B cell (primary cell): ENCODE results near the gene ABL1. TPM values are rescaled to one million over a fixed set of nuclear protein-coding genes. Genes with fewer than 3 reads are reported as not detected.

Experiments used
- ATAC-seq: fragments of 200-7000 bp; cut with Tn5 transposase; one replicate; pipeline ENCODE4 v1.10.0; 2021; ENCODE audit warnings: low read depth, mild to moderate bottlenecking, moderate number of reproducible peaks, moderate library complexity
- CTCF ChIA-PET: fragments of 350-600 bp; sonication (Branson Sonifier 250); formaldehyde crosslinking; loops from one replicate; lab custom pipeline; 2021; ENCODE audit warnings: antibody characterized with exemption, inconsistent platforms; lab: Charles Lee
- POLR2A ChIA-PET: fragments of 350-600 bp; sonication (Branson Sonifier 250); formaldehyde crosslinking; loops from one replicate; lab custom pipeline; 2021; ENCODE audit warnings: antibody characterized with exemption; lab: Charles Lee
- DNase-seq: peaks from one replicate; pipeline ENCODE4 v3.0.0; 2013
- H2AFZ ChIP-seq: 2 replicates; pipeline ENCODE4 v1.6.1; 2012; ENCODE audit warnings: mild to moderate bottlenecking, low read depth, low read length; ENCODE audit not compliant: insufficient read depth, poor library complexity, severe bottlenecking
- H3K27ac ChIP-seq, 2 donors: 1 replicate in 1 of 2; 2 replicates in 1 of 2; pipeline ENCODE4 v1.5.1; 2012 to 2013; ENCODE audit warnings: low read length in 2 of 2, mild to moderate bottlenecking in 2 of 2, moderate library complexity in 1 of 2
- H3K27me3 ChIP-seq, 4 experiments: fragments of 200-600 bp in 1 of 4; sonication (generic) in 1 of 4; replicated peaks in 1 of 4; 1 replicate in 2 of 4; 2 replicates in 2 of 4; pipeline versions ENCODE4 v1.6.1 to v1.7.0; 2013 to 2016; ENCODE audit warnings: low read length in 3 of 4, mild to moderate bottlenecking in 2 of 4, mixed read lengths in 1 of 4, moderate library complexity in 1 of 4; ENCODE audit not compliant: insufficient read depth in 4 of 4, control insufficient read depth in 3 of 4; ENCODE audit errors: control extremely low read depth in 1 of 4
- H3K36me3 ChIP-seq, 2 experiments: replicated peaks in 1 of 2; 1 replicate in 1 of 2; 2 replicates in 1 of 2; pipeline versions ENCODE4 v1.6.1 to v1.7.1; 2013; ENCODE audit warnings: low read length in 1 of 2; ENCODE audit not compliant: insufficient read depth in 2 of 2, control insufficient read depth in 1 of 2; ENCODE audit errors: control extremely low read depth in 1 of 2, extremely low read depth in 1 of 2
- H3K4me1 ChIP-seq, 2 donors: fragments of 200-600 bp in 1 of 2; sonication (generic) in 1 of 2; 1 replicate in 1 of 2; 2 replicates in 1 of 2; pipeline versions ENCODE4 v1.5.1 to v1.6.1; 2013 to 2017; ENCODE audit warnings: low read length in 2 of 2; ENCODE audit not compliant: control insufficient read depth in 2 of 2, insufficient read depth in 2 of 2
- H3K4me2 ChIP-seq: replicated peaks from 2 replicates; pipeline ENCODE3; 2012; ENCODE audit warnings: mild to moderate bottlenecking, low read depth, low read length; ENCODE audit not compliant: poor library complexity, severe bottlenecking
- H3K4me3 ChIP-seq, 5 experiments: fragments of 200-600 bp in 1 of 5; sonication (generic) in 1 of 5; 1 replicate in 3 of 5; 2 replicates in 2 of 5; pipeline versions ENCODE4 v1.5.1 to v1.7.0; 2011 to 2016; ENCODE audit warnings: low read length in 4 of 5, mild to moderate bottlenecking in 4 of 5, low read depth in 2 of 5, control low read depth in 1 of 5, moderate library complexity in 1 of 5; ENCODE audit not compliant: insufficient read depth in 1 of 5; ENCODE audit errors: control extremely low read depth in 1 of 5, extremely low read depth in 1 of 5
- H3K79me2 ChIP-seq: fragments of 200-600 bp; sonication (generic); one replicate; pipeline ENCODE4 v1.6.0; 2016; ENCODE audit warnings: low read length; ENCODE audit not compliant: control insufficient read depth, insufficient read depth
- H3K9ac ChIP-seq: fragments of 200-600 bp; sonication (generic); 2 replicates; pipeline ENCODE4 v1.6.1; 2017; ENCODE audit warnings: mild to moderate bottlenecking, low read length, moderate library complexity
- H3K9me3 ChIP-seq, 3 donors: one replicate each; pipeline versions ENCODE4 v1.6.1 to v1.7.1; 2013; ENCODE audit warnings: low read length in 2 of 3; ENCODE audit not compliant: control insufficient read depth in 2 of 3, insufficient read depth in 1 of 3; ENCODE audit errors: control extremely low read depth in 1 of 3
- H4K20me1 ChIP-seq: 2 replicates; pipeline ENCODE4 v1.6.0; 2012; ENCODE audit warnings: mild to moderate bottlenecking, low read length; ENCODE audit not compliant: insufficient read depth, control insufficient read depth, poor library complexity, severe bottlenecking
- H3K27ac Mint-ChIP-seq: one replicate; pipeline ENCODE4 v1.8.0; 2021; ENCODE audit warnings: mixed read lengths
- H3K27me3 Mint-ChIP-seq: one replicate; pipeline ENCODE4 v1.8.0; 2021; ENCODE audit warnings: mixed read lengths
- H3K4me1 Mint-ChIP-seq: one replicate; pipeline ENCODE4 v1.8.0; 2021; ENCODE audit warnings: mixed read lengths
- H3K4me3 Mint-ChIP-seq: one replicate; pipeline ENCODE4 v1.8.0; 2021; ENCODE audit warnings: mixed read lengths
- H3K9me3 Mint-ChIP-seq: one replicate; pipeline ENCODE4 v1.8.0; 2022; ENCODE audit warnings: mixed read lengths; ENCODE audit not compliant: insufficient read depth
- EZH2 ChIP-seq: IDR thresholded peaks from 2 replicates; pipeline ENCODE4 v1.6.1; 2012; ENCODE audit warnings: borderline replicate concordance, low read depth, mild to moderate bottlenecking, moderate library complexity, low read length; ENCODE audit not compliant: insufficient read depth, poor library complexity, severe bottlenecking
- WGBS: methylation state at CpG from one replicate; pipeline ENCODE4 v1.1.5; 2013; ENCODE audit warnings: missing lambda C conversion rate; ENCODE audit not compliant: insufficient coverage; 5-methylcytosine and 5-hydroxymethylcytosine counted together
- intact Hi-C: fragments of 100-400 bp; cut with micrococcal nuclease; formaldehyde crosslinking; loops from one replicate; pipeline ENCODE4 v1.10.0; 2022
- polyA plus RNA-seq: library from polyadenylated mRNA; depleted of rRNA; stranded (reverse); fragments of >200 nt; gene quantifications from 2 replicates; pipeline ENCODE4 v1.2.3, GENCODE V29; 2012
- total RNA-seq, 2 donors: library from RNA; stranded (reverse); fragments of 120-200 nt in 1 of 2; gene quantifications; 1 replicate in 1 of 2; 2 replicates in 1 of 2; pipeline versions ENCODE4 v1.2.3 to v1.2.4, GENCODE V29; 2013 to 2022
- TF ChIP-seq, protein P1 (sequence below): fragments of 200-600 bp; IDR thresholded peaks from one replicate; pipeline ENCODE4 v1.8.0; 2022; ENCODE audit warnings: antibody characterized with exemption, mild to moderate bottlenecking

ABL1 gene
- total and polyA plus RNA-seq, 2 donors (not counting 1 experiment from before 2014, with no cell fraction given) = 11.9 to 46.0 TPM

DNA sequence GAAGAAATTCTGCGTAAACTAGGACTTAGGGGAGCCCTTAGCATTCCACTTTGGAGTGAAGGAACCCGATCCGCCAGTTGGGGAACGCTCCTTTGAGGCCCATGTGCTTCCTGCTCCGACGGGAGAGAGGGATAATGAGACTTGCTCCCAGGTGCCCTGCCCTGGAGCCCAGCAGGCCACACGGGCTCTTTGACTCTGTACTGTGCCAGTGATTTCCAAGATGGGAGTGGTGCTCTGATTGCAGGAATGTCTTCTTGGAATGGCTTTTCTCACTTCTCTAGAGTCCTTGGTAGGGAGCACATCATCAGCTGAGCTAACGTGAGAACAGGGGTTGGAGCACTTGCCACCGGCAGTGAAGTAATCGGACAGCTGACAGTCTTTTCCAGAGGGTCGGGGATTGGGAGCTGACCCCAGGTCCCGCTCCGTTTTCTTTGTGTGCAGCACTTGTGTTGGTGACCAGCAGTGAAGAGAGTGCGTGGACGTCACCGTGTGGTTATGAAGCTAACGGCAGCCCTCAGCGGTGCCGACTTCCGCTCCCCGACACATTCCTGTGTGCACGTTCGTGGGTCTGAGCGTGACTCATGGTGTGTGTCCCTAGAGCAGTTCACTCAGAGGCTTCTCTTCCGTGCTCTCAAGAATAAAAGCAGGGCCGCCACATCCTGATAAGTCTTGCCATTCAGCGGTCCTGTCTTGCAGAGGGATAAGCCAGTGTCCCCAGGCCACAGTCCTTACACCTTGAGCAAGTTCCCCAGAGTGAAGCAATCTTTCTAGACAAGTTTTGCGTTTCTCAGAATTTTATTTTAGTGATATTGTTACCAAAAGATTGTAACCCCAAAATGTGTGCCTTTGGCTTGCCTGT, 25.6 kb downstream of the ABL1 start:
- Mint-ChIP-seq H3K27me3 (no peaks in the 10 kb centered on the region), H3K27ac (no peak overlapping the region), H3K4me1 (no peaks in the 10 kb centered on the region), H3K4me3 (no peak overlapping the region), H3K9me3 (no peaks in the 10 kb centered on the region)
- intact Hi-C loops = no loop called here
- TF ChIP-seq EZH2 = no peak
- TF ChIP-seq, protein P1, sequence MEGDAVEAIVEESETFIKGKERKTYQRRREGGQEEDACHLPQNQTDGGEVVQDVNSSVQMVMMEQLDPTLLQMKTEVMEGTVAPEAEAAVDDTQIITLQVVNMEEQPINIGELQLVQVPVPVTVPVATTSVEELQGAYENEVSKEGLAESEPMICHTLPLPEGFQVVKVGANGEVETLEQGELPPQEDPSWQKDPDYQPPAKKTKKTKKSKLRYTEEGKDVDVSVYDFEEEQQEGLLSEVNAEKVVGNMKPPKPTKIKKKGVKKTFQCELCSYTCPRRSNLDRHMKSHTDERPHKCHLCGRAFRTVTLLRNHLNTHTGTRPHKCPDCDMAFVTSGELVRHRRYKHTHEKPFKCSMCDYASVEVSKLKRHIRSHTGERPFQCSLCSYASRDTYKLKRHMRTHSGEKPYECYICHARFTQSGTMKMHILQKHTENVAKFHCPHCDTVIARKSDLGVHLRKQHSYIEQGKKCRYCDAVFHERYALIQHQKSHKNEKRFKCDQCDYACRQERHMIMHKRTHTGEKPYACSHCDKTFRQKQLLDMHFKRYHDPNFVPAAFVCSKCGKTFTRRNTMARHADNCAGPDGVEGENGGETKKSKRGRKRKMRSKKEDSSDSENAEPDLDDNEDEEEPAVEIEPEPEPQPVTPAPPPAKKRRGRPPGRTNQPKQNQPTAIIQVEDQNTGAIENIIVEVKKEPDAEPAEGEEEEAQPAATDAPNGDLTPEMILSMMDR = no peak
- 93% methylated on average over 27 of the region's 28 CpGs for WGBS
- Histone ChIP-seq H3K4me1 (no peaks in the 10 kb centered on the region), H3K4me3 (no peak overlapping the region), H3K4me2 (no peak overlapping the region), H4K20me1 (no peaks in the 10 kb centered on the region), H3K79me2 (no peaks in the 10 kb centered on the region), H3K36me3 (peaks cover 0 to 10% of the 10 kb centered on the region in 2 experiments), H3K9ac (no peak overlapping the region), H3K27me3 (no peaks in the 10 kb centered on the region), H3K27ac (no peak overlapping the region), H3K9me3 (no peaks in the 10 kb centered on the region), H2AFZ (no peak overlapping the region)
- POLR2A ChIA-PET = no interaction called here
- no peak for ATAC-seq
- CTCF ChIA-PET = interaction anchor here (1.2 to 8.3 kb wide), 4 partner anchors 89 to 187 kb away, joined by 3 to 142 read pairs (median 72); no protein-coding TSS in a partner anchor
- no peak for DNase-seq
